ENCODE data around the gene MCIDAS.

GRCh38 chr5:55258339-55258738, 31.2 kb upstream of the MCIDAS start:
- TF ChIP-seq POLR2A (IDR thresholded peaks at IDR 0.05) (no peak), CTCF (IDR thresholded peaks at IDR 0.05) (no peak)
